ENCODE measurements around the gene SPPL2B.
"Not testable (repeated sequence)": the region's sequence is repeated elsewhere in the genome, so short reads cannot be mapped to it uniquely, and the experiment has no call there.

SPPL2B gene

GRCh38 chr19:2338751-2339643, 10.5 kb downstream of the SPPL2B start:
- DNase-seq, result no peak

- DNase-seq, result no peak
Observed at GRCh38 chr19:2339644-2340310, 11.3 kb downstream of the SPPL2B start.

- no peak for DNase-seq
Observed at GRCh38 chr19:2340496-2341243, 12.2 kb downstream of the SPPL2B start.

GRCh38 chr19:2341244-2341751, 12.8 kb downstream of the SPPL2B start:
- no peak for DNase-seq

- DNase-seq, result no peak
Observed at GRCh38 chr19:2341982-2342381, 13.5 kb downstream of the SPPL2B start.

- no peak for DNase-seq
Observed at GRCh38 chr19:2342656-2343288, 14.3 kb downstream of the SPPL2B start.

GRCh38 chr19:2343289-2343982, 15.0 kb downstream of the SPPL2B start:
- DNase-seq, result no peak

- DNase-seq, result no peak
Observed at GRCh38 chr19:2344381-2344870, 15.9 kb downstream of the SPPL2B start.

GRCh38 chr19:2345076-2345475, 16.6 kb downstream of the SPPL2B start:
- no peak for DNase-seq

- DNase-seq, result no peak
Observed at GRCh38 chr19:2345794-2346663, 17.5 kb downstream of the SPPL2B start.

- not testable (repeated sequence) for DNase-seq
Observed at GRCh38 chr19:2349818-2350217, 21.3 kb downstream of the SPPL2B start.

- no peak for DNase-seq
Observed at GRCh38 chr19:2350656-2351055, 22.2 kb downstream of the SPPL2B start.

- no peak for DNase-seq
Observed at GRCh38 chr19:2351591-2351990, 23.1 kb downstream of the SPPL2B start.

- no peak for DNase-seq
Observed at GRCh38 chr19:2352121-2352520, 23.6 kb downstream of the SPPL2B start.

- DNase-seq, result no peak
Observed at GRCh38 chr19:2353159-2353886, 24.8 kb downstream of the SPPL2B start.

- DNase-seq, result no peak
Observed at GRCh38 chr19:2353887-2354592, 25.6 kb downstream of the SPPL2B start.

- no peak for DNase-seq
Observed at GRCh38 chr19:2354670-2355069, 26.2 kb downstream of the SPPL2B start.

GRCh38 chr19:2355168-2356035, 26.9 kb downstream of the SPPL2B start:
- DNase-seq, result no peak

All from RPMI8226 (cell line).